ENCODE results near the gene ZMIZ1.
A peak's percentile ranks its signal among the peaks of the same experiment; 100 is the strongest.
"Not testable (repeated sequence)": the region's sequence is repeated elsewhere in the genome, so short reads cannot be mapped to it uniquely, and the experiment has no call there.

Gene ZMIZ1

DNA sequence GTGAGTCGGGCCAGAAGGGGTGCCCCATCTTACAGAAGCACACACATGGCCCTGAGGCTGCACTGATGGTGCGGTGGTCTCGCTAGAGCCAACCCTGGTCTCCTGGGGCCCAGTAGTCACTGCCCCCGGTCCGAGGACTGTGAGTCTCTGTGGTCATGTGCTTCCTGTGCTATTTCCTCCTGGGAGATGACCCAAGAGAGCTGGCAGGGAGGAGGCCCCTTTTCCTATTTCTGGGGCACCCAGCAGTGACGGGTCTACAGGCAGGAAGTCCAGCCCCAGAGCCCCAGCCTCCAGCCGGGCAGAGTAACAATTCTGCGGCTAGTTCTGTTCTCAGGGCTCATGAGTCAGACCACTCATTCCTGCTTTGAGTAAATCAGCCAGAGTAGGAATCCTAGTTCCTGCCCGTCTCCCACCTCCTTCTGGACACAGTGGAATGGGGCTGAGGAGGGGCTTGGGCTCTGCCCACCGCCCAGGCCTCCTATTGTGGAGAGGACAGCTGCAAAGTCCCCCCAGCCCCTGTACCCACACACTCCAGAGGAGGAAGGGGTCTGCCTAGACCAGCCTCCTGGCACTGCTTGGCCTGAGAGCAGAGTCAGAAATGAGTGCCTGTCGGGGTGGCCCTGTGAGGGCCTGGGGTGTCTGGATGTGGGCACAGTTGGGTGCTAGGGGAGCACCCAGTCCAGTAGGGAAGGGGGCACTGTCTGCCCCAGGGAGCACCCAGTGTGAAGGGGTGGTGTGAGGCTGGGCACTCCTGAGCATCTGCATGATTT is 198.0 kb downstream of the ZMIZ1 start:
- DNase-seq (ENCODE audit: low read depth) = no peak

DNA sequence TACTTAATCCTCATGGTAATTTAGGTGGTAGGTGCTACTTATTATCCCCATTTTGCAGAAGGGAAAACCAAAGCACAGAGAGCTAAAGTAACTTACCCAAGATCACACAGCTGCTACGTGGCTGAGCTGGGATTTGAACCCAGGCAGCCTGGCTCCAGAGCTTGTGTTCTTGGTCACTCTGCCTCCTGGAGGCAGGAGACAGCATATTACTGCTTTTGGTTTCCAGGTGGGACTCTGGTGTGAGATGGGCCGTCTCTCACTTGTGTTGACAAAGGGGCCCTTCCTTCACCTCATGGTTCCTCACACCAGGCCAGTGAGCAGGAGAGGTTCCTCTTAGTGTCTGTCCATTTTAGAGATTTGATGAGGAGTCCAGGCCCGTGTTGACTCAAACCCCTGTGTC is 198.7 kb downstream of the ZMIZ1 start:
- DNase-seq (ENCODE audit: low read depth) = no peak

- no peak for DNase-seq (ENCODE audit: low read depth)
These were observed 199.4 kb downstream of the ZMIZ1 start for GRCh38 chr10:79268161-79268601.

- DNase-seq (ENCODE audit: low read depth) = no peak
These were observed 200.0 kb downstream of the ZMIZ1 start for GRCh38 chr10:79268742-79269141.

GRCh38 chr10:79269443-79269842 is 200.7 kb downstream of the ZMIZ1 start:
- no peak for DNase-seq (ENCODE audit: low read depth)

GRCh38 chr10:79269969-79270368 is 201.2 kb downstream of the ZMIZ1 start:
- DNase-seq (ENCODE audit: low read depth) = no peak

DNA sequence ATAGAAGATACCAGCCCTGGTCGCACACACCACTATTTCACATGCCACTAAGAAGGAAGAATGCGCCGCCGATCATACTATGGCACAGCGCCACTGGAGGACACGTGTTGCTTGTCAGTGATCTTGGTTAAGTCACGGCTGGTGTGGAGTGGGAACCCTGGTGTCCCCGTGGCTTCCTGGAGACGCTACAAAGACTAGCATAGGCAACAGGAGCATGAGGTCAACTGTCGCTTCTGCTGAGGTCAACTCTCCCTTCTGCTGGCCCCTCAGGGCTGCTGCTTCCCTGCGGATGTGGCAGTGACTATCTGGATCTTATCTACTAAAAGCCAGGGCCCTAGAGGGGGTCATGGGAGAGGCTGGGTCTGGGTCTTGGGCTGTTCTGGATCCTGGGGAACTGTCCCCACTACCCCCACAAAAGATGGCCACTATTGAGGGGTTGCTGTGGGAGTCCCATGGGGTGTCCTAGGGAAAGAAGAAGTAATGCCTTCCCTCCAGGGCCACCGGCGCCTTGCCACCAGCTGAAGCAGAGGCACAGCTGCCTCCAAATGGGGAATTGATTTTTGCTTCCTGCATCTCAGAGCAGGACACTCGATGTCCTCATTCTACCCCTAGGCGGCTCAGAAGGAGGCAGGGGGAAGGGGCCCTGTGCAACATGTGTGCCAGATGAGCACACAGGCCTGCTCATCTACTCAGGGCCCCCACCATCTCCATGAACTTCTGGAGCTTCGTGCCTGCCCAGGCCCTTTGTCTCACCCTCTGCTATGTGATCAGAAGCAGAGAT is 201.9 kb downstream of the ZMIZ1 start:
- no peak for DNase-seq (ENCODE audit: low read depth)

GRCh38 chr10:79272353-79272752 is 203.6 kb downstream of the ZMIZ1 start:
- DNase-seq (ENCODE audit: low read depth) = no peak

GRCh38 chr10:79273604-79274003 is 204.8 kb downstream of the ZMIZ1 start:
- DNase-seq (ENCODE audit: low read depth) = no peak

- DNase-seq (ENCODE audit: low read depth) = no peak
These were observed 205.7 kb downstream of the ZMIZ1 start for GRCh38 chr10:79274279-79275104.

DNA sequence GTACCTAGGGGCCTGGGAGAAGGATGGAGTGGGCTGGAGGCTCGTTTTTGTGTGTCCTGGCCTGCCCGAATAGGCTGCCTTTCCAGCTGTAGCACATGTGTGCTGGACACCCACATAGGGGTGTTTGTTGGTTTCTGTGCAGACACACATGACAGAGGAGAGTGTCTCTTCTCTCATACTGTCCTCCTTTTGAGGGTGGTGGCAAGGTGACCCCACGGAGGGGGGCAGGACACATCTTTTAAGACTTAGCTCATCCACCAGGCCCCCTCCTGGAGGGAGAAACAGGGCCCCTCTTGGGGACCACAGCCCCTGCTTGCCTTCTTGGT is 206.3 kb downstream of the ZMIZ1 start:
- no peak for DNase-seq (ENCODE audit: low read depth)

DNA sequence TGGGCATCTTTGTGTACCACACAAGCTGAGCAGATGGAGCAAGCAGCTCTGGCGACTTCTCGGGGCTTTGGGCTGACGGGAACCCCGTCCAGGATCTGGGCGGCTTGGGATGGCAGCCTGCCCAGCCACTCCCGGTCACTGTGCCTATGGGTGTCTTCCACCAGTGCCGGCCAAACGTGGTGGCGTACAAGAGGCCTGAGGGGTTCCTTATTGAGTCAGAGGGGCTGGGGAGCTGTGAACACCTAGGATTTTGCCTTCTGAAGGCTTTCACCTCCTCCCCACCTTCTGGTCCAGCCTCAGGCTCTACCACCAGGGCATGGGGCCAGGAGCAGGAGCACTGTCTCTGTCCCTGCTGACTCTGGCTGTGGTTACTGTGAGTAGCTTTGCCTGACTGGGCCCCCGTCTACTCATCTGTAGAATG is 206.7 kb downstream of the ZMIZ1 start:
- no peak for DNase-seq (ENCODE audit: low read depth)

GRCh38 chr10:79277579-79278269 is 209.0 kb downstream of the ZMIZ1 start:
- no peak for DNase-seq (ENCODE audit: low read depth)

DNA sequence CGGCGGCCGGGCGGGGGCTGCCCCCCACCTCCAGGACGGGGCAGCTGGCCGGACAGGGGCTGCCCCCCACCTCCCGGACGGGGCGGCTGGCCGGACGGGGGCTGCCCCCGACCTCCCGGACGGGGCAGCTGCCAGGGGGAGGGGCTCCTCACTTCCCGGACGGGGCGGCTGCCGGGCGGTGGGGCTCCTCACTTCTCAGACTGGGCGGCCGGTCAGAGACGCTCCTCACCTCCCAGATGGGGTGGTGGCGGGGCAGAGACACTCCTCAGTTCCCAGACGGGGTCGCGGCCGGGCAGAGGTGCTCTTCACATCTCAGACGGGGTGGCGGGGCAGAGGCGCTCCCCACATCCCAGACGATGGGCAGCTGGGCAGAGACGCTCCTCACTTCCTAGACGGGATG is 210.3 kb downstream of the ZMIZ1 start:
- DNase-seq (ENCODE audit: low read depth) = not testable (repeated sequence)

DNA sequence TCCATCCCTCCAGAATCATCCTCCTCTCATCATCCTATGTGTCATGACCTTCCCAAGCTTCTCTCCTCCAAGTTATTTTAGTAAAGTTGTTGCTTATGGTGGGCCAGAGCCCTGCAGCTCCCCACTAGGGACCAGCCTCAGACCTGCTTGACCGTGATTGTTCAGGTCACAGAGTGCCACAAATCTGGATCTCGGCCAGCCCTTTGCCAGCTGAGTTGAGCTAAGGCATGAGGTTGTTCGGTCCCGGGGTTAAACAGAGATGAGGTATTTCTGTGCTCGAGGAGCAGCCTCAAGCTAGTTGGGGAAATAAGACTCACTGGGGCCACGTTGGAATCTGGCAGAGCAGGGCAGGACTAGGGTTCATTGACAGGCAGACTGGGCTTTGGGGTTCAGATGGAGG is 212.2 kb downstream of the ZMIZ1 start:
- DNase-seq (ENCODE audit: low read depth) = no peak

DNA sequence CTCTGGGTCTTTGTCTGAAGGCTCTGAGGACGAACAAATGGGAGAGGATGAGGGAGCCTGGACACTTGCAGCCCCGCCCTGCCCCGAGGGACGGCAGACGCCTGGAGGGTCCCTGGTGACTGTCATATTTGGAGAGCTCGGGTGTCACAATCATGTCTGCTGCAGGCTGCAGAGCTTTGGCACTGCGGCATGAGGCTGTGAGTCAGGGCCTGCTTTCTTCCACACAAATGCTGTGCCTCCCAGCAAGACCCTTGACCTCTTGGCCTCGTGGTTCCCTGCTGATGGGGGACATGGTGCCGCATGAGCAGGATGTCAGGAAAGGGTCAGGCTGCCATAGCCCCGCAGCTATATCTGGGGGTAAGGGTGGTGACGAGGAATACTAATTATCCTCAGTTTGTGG is 213.6 kb downstream of the ZMIZ1 start:
- DNase-seq (ENCODE audit: low read depth) = no peak

- DNase-seq (ENCODE audit: low read depth) = no peak
These were observed 214.8 kb downstream of the ZMIZ1 start for GRCh38 chr10:79283616-79284015.

DNA sequence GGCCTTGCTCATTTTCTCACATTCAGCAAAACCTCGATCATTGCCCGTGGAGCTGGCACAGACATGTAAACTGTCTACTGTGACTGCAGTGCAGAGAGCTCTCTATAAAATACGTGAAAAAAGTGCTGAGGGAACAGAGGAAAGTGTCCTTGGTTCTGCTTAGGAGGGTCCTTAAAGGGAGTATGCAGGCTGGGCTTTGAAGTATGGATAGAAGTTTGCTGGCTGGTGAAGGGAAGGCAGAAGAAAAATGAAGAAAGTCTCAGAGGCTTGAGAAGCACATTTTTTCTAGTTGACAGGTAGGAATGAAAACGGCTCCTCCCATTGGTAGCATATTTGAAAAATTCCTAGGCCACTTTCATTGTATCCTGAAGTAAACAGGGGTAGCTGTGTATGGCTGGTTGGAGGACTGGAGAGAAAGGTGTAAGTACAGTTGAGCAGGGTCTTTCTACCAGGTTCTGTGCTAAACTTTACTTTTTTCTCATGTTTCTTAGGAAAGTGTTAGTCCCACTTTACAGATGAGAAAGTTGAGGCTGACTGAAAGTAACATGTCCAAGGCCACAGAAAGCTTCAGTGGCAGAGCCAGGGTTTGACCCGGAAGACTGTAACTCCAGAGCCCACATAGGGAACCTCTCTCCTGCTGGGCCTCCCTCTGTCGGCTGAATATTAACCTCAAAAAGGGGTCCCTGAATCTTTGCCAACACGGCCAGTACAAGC is 215.5 kb downstream of the ZMIZ1 start:
- no peak for DNase-seq (ENCODE audit: low read depth)

- no peak for DNase-seq (ENCODE audit: low read depth)
These were observed 216.8 kb downstream of the ZMIZ1 start for GRCh38 chr10:79285315-79286197.

DNA sequence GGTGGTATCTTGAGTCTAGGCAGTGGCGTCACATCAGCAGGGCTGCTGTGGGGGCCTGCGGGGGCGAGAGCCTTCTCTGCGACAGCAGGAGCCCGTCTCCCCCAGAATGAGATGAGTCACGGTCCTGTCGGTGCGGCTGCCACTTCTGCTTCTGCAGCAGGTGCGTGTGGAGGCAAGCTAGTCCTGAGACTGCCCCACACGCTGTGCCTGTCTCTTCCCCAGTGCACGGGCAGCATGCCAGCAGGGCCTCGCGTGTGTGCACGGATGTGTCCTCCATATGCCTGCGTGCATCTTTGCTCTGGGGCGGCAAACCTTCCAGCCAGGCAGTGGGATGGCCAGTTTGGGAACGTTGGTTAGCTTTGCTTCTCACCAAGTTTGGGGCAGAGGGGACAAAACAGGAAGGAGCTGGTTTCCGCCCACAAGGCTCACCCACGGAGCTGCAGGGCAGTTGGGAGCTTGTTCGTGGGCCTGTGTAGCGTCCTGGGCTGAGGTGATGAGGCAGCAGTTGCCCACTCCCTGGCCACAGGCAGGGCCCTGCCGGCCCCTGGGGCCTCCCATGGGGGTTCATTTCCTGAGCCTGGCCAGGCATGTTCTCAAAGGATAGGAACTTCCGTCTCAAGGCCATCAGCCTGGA is 217.7 kb downstream of the ZMIZ1 start:
- peak; percentile 83 for DNase-seq (ENCODE audit: low read depth)
